ENCODE results near the gene SOX5.

GRCh38 chr12:23853640-23854039, 95.8 kb downstream of the SOX5 start:
- TF ChIP-seq, protein P1, sequence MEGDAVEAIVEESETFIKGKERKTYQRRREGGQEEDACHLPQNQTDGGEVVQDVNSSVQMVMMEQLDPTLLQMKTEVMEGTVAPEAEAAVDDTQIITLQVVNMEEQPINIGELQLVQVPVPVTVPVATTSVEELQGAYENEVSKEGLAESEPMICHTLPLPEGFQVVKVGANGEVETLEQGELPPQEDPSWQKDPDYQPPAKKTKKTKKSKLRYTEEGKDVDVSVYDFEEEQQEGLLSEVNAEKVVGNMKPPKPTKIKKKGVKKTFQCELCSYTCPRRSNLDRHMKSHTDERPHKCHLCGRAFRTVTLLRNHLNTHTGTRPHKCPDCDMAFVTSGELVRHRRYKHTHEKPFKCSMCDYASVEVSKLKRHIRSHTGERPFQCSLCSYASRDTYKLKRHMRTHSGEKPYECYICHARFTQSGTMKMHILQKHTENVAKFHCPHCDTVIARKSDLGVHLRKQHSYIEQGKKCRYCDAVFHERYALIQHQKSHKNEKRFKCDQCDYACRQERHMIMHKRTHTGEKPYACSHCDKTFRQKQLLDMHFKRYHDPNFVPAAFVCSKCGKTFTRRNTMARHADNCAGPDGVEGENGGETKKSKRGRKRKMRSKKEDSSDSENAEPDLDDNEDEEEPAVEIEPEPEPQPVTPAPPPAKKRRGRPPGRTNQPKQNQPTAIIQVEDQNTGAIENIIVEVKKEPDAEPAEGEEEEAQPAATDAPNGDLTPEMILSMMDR (conservative IDR thresholded peaks at IDR 0.05 in 1 of 2, IDR thresholded peaks at IDR 0.05 in 1 of 2; ENCODE audit: low read depth in 1 of 2, low read length in 2 of 2) = no peak
- TF ChIP-seq EZH2 (IDR thresholded peaks at IDR 0.05; ENCODE audit: low read length, missing control alignments) = no peak
